ENCODE measurements around the gene GFI1B.
"Not testable (repeated sequence)": the region's sequence is repeated elsewhere in the genome, so short reads cannot be mapped to it uniquely, and the experiment has no call there.

The GFI1B gene

DNA sequence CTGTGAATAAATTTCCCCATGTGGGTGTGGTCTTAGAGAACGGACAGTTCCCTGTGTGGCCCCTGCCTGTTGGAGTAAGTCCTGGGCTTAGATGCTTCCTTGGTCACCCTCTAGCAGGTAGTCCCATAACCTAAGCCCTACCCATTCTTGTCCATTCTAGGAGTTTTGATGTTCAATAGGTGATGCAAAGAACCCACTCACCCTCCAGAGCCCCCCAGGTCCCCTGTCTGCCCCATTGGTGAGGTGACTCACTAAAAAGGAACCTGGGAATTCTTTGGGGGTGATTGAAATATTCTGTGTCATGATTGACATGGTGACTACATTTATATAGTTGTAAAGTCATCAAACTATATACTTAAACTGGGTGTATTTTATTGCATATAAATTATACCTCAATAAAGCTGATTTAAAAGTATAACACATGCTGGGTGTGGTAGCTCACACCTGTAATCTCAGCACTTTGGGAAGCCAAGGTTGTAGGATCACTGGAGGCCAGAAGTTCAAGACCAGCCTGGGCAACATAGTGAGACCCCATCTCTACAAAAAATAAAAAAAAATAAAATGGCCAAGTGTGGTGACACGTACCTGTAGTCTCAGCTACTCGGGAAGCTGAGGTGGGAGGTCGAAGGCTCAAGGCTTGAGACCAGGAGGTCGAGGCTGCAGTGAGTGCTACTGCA is 31.6 kb downstream of the GFI1B start:
- DNase-seq (ENCODE audit: low read depth, low spot score) = no peak

DNA sequence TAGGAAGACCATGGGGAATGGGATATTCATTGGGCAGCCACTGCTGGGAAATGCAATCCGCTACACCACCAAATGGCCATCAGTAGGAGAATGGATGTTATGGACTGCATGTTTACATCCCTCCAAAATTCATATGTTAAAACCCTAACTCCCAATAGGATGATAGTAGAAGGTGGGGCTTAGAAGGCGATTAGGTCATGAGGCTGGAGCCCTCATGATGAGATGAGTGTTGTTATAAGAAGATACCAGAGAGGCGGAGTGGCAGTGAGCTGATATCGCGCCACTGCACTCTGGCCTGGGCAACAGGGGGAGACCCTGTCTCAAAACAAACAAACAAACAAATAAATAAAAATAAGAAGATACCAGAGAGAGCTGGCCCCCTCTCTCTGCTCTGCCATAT is 36.2 kb downstream of the GFI1B start:
- DNase-seq (ENCODE audit: low read depth, low spot score) = no peak

DNA sequence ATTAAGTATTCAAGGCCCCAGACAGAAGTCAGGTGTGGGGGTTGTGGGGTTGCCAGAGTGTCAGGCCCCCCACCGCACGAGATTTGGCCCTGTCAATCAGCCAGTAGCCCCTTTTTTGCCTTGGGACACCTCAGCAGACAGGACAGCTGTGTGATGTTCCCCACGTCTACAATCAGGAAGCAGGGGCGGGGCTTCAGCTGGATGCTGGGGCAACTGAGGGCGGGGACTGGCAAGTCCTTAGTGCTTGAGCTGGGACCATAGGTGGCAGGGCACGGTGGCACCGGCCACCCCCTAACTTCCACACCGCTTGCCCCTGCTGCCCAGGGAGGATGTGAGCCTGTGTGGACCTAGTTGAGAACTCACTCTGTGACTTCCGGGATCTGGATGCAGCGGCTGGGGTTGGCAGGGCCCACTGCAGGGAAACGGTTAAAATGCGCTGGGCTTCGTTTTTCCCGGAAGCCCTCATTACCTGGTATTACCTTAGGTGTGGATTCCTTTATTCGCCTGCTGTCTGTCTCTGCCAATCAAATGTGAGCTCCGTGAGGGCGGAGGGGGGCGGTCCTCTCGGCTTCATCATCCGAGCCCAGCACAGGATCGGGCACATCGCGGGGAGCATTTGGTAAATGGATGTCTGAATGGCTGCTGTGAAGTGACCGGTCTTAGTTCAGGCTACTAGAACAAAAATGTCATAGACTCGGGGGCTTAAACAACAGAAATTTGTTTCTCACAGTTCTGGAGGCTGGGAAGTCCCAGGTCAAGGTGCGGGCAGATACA is 44.8 kb downstream of the GFI1B start:
- DNase-seq (ENCODE audit: low read depth, low spot score) = no peak

DNA sequence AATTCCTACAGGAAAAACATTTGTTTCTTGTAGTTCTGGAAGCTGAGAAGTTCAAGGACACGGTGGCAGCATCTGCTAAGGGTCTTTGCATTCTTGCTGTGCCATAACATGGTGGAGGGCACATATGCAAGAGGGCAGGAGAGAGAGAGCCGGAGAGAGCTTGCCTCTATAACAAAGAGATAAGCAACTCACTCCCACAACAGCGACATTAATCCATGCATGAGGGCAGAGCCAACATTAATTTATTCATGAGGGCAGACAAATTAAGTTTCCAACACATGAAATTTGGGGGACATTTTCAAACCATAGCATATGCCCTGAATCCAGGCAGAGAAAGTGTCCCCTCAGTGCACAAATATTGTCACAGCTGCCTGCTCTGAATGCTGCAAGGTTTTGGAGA is 47.9 kb downstream of the GFI1B start:
- DNase-seq (ENCODE audit: low read depth, low spot score) = no peak

DNA sequence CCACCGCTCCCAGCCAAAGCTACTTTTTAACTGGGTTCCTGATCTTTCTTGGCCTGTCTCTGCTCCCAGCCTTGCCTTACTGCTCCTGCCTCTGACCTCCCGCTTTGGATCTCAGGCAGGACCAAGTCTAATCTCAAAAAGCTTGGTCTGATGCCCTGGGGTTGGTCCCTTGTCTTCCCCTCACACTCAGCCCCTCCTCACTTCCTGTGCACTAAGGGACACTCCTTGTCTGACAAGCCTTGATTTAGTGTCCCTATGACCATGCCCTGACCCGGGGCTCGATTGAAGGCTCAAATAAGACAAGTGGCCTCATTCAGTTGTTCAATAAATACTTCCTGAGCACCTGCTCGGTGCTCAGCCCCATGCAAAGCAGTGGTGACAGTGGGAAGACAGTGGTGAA is 48.6 kb downstream of the GFI1B start:
- no peak for DNase-seq (ENCODE audit: low read depth, low spot score)

DNA sequence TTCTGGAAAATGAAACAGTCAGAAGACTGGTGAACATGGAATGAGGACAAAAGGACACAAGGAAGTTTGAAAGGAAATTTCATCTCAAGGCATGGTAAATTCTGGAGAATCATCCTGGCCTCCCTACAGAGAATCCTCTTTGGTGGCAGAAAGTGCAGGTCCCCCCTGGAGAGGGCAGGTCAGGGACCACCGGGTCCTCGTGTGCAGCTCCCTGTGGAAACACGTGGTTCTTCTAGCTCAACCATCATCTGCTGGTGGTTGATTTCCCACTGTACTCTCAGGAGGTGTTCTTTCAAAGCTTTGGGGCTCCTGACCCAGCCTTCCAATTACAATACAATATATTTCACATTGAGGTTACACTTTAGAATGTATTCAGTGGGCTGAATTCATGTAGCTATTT is 49.7 kb downstream of the GFI1B start:
- DNase-seq (ENCODE audit: low read depth, low spot score) = no peak

DNA sequence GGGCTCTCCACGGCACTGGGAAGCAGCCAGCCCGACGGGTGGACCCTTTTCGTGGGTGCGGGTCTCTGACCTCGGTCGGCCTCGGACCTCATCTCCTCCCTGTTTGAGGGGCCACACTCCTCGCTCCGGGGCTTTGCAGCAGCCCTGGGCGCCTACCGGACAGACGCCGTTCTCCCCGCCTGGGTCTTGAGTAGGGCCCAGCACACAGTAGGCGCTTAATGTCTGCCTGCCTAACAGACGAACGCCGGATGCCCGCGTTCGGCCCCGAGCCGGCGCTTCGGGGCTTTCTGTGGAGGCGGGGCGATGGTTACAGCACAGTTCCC is 51.5 kb downstream of the GFI1B start:
- no peak for DNase-seq (ENCODE audit: low read depth, low spot score)

DNA sequence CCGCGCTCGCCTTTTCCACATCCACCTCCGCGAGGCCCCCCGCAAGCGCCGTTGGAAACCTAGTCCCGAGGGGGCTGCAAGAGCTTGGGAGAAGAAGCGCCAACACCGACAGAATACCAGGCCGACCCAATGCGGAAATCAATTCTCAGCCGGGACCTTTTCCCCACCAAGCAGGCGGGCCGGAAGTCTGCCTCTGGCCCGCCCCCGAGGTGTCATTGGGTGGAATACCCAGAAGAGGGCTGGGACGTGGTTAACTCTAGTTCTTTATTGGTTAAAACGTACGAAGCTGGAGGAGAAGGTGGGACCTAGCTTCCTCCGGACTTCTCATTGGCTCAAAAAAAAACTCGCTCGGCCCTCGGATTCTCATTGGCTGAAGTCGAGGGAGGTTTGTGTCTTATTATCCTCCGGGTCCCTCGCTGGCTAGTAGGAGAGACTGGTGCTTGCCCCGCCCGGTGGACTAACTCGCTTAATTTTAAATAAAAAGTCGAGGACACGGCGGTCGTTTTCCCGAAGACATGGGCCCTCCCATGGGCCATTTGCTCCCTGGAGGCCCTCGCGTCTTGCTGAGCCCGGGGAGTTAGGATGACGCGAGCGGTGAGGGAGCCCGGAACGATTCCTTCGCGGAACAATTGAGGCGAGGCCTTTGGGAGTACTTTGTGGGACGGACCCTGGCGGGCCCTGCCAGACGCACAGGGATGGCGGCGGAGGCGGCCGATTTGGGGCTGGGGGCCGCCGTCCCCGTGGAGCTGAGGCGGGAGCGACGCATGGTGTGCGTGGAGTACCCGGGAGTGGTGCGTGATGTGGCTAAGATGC is 52.0 kb downstream of the GFI1B start, which contains the start of gene GTF3C5:
Gene GTF3C5, plus strand, starts transcription at position 681 of the 813 bp plus-strand sequence. Its CDS starts 15 bp downstream, at position 696.
- DNase-seq (ENCODE audit: low read depth, low spot score) = peak; percentile 95

DNA sequence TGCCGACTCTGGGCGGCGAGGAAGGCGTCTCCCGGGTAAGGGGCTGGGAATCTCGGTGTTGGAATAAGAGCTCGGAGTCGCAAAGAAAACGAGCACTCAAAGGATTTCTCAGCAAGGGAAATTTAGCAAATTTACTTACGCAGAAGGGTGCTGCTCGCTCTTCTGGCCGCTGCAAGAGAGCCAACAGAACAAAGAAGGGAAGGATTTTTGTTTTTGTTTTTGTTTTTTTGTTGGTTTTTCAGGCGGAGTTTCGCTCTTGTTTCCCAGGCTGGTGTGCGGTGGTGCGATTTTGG is 52.6 kb downstream of the GFI1B start:
- no peak for DNase-seq (ENCODE audit: low read depth, low spot score)

DNA sequence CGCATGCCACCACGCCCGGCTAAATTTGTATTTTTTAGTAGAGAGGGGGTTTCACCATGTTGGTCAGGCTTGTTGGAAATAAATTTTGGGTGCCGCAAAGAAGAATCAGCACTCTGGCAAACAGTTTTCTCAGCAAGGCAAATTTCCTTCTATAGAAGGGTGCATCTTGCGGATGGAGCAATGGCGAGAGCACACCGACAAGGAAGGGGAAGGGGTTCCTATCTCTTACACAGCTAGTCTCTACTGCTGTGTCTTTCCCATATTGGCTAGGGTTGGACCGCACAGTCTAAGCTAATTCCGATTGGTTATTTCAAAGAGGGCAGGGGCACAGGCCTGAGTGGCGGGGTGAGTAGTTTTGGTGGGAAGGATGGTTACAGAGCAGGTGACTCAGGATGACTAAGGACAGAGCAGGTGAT is 53.0 kb downstream of the GFI1B start:
- DNase-seq (ENCODE audit: low read depth, low spot score) = no peak

DNA sequence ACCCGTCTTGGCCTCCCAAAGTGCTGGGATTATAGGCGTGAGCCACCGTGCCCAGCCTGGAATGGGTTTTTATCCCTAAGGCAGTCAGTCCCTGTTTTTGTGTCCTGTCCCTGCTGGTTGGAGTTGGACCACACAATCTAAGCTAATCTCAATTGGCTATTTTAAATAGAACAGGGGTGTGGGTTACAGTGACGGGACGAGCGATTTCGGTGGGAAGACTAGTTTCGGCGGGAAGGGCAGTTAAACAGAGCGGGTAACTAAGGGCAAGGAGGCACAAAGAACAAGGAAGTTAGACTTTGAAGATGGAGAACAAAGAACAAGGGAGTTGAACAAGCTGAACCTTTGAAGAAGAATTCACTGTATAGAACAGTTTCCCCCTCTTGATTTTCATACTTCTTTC is 53.7 kb downstream of the GFI1B start:
- DNase-seq (ENCODE audit: low read depth, low spot score) = no peak

DNA sequence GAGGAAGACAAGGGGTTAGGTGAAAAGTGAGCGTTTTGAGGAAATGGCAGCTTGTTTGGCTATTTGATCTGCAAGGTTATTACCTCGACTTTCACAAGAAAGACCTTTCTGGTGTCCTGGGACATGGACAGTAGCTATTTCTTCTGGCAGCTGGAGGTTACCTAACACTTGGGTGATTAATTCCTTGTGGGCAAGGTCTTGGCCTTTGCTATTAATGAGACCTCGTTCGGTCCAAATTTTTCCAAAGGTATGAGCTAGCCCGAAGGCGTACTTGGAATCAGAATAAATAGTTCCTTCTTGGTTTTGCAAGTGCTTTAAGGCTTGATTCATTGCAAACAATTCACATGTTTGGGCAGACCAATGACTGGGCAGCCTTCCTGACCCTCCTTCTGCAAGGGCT is 57.2 kb downstream of the GFI1B start:
- DNase-seq (ENCODE audit: low read depth, low spot score) = no peak

DNA sequence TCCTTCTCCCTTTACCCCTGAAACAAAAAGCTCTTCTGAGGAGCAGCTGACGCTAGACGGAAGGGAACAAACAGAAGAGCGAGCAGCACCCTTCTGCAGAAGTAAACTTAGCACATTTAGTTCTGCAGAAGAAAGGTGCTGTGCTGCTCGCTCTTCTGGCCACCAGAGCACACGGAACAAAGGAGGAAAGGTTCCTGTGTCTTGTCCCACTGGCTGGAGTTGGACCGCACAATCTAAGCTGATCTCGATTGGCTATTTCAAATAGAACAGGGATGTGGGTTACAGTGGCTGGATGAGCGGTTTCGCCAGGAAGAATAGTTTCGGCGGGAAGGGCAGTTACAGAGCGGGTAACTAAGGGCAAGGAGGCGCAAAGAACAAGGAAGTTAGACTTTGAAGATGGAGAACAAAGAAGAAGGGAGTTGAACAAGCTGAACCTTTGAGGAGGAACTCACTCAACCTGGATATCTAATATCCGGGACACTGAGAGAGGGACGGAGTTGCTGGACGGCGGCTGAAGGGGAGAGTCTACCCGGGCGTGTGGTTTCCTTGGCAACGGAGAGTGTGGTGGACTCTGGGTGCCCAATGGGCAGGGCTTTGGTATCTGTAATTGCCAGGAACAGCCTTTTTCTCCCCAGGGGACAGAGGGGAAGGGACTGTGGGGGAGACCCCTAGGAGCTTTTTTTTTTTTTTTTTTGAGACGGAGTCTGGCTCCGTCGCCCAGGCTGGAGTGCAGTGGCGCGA is 59.5 kb downstream of the GFI1B start:
- no peak for DNase-seq (ENCODE audit: low read depth, low spot score)

DNA sequence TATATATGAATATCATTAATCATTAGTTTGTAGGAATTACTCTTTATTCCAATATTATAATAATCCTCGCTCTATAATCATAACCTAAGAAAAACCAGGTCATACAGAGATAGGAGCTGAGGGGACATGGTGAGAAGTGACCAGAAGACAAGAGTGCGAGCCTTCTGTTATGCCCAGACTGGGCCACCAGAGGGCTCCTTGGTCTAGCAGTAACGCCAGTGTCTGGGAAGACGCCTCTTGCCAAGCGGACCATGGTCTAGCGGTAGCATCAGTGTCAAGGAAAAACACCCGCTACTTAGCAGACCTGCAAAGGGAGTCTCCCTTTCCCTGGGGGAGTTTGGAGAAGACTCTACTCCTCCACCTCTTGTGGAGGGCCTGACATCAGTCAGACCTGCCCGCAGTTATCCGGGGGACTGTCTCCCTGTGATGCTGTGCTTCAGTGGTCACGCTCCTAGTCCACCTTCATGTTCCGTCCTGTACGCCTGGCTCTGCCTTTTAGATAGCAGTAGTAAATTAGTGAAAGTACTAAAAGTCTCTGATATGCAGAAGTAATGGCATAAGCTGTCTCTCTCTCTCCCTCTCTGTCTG is 62.5 kb downstream of the GFI1B start:
- DNase-seq (ENCODE audit: low read depth, low spot score) = not testable (repeated sequence)
